ENCODE measurements around the gene MRPL33.

Gene MRPL33

DNA sequence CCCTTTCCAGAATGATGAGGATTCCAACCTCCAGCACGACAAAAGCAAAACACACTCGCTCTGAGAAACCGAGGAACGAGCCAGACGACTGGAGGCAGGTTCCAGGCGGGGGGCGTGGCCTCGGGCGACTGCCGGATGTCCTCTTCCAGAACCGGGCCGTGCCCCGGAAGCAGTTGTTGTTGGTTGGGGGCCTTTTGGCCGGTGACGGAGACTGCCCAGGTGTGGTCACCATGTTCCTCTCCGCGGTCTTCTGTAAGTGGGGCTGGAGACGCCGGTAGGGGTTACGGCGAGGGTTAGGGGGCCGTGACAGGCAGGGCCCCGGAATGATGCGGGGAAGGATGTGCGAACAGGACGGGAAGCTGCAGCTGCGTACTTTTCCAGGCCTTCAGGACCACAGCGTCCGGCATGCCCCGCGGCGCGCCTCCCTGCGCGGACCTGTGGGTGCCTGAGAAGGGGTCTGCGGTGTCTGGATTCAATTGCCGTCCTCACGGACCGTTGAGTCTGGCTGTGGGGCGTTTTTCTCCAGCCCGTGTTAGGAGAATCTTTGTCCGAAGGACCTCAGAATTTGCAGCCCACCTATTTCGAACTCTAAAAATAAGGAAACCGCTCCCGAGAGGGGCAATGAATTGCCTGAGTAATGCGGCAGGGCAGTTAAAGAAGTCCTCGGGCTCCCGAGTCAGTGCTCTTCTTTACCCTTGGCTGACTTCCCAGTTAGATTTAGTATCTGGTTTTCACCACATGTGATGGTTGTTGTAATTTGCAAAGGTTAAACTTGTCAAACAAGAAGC lies at the start of gene MRPL33:
Gene MRPL33, plus strand, starts transcription at position 172 of the 788 bp plus-strand sequence. Its CDS starts 59 bp downstream, at position 231.
- peak; percentile 32 for FAIRE-seq

DNA sequence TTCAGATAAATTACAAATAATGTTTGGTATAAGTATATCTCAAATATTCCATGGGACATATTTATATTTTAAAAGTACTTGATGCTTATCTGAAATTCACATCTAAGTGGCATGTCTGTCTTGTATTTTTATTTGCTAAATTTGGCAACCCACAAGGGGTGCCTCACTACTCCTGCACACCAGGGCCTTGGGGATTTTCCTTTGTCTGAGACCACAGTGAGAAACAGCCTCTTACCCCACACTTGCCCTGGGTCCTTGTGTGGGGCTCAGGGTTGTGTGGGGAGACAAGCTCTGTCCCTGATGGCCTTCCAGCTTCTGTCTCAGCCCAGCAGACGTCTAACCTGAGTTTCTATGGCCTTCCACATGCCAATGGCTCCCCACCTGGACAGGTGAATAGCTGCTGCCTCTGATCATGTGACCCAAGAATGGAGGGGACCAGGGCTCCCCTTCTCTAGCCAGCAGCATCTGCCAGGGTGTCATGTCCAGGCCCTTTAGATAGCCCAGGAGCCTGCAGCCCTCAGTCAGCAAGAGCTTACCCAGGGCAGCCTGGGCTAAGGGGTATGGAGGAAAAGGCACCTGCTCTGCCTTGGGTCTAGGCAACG lies 49.5 kb upstream of the MRPL33 start:
- no peak for DNase-seq (ENCODE audit: low spot score)
- FAIRE-seq = peak; percentile 27

More for the DNA sequence above, at the start of gene MRPL33:
- DNase-seq (ENCODE audit: low spot score) = peak; percentile 99

DNA sequence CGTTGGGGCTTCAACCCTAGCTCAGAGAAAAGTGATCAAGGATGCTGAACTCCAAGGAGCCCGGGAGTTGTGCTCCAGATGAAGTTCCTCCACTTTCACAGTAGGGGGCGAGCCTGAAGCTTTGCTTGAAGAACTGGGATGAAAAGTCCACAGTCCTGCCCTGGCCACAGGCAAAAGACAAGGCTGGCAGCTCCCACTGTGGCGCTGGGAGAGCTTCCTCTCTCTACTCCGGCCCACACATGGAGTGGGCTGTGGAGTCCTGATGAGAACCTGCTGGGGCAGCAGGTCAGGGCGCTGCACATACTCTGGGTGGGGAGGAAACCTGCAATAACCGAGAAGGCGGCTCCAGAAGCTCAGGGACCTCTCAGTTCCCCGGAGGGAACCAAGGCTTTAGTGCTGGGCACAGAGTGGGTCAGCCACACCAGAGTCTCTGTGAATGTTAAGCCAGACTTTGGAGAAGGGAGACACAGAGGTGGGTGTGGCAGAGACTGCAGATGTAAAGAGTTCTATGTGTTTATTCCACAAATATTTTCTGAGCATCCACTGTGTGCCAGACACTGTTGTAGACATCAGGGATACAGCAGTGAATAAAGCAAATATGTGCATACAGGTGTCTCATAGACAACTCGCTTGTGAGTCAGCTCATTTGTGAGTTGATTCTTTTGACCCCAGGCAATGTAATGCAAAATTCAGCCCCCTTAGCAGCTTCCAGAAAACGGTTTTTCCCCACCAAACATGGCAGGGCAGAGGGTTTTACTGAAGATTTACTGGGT lies 48.0 kb upstream of the MRPL33 start:
- FAIRE-seq (no peak), DNase-seq (ENCODE audit: low spot score) (peak; percentile 69)

DNA sequence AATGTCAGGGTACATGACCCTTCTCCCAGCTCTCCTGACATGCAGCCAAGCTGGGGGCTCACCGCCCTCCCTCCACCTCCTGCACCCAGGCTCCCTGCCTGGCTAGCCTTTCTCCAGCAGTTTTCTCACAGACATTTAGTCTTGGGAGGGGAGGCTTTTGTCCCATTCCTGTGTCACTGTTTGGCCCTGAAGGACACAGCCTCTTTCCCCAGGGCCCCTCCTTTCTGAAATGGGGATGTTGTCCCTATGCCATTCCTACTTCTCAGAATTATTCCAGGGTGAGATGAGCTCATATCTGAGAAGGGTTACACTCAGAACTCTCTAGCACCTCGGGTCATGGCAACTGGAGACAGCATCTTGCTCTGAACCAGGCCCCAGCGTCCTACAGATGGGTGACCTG lies 47.3 kb upstream of the MRPL33 start:
- no peak for FAIRE-seq
- no peak for DNase-seq (ENCODE audit: low spot score)

DNA sequence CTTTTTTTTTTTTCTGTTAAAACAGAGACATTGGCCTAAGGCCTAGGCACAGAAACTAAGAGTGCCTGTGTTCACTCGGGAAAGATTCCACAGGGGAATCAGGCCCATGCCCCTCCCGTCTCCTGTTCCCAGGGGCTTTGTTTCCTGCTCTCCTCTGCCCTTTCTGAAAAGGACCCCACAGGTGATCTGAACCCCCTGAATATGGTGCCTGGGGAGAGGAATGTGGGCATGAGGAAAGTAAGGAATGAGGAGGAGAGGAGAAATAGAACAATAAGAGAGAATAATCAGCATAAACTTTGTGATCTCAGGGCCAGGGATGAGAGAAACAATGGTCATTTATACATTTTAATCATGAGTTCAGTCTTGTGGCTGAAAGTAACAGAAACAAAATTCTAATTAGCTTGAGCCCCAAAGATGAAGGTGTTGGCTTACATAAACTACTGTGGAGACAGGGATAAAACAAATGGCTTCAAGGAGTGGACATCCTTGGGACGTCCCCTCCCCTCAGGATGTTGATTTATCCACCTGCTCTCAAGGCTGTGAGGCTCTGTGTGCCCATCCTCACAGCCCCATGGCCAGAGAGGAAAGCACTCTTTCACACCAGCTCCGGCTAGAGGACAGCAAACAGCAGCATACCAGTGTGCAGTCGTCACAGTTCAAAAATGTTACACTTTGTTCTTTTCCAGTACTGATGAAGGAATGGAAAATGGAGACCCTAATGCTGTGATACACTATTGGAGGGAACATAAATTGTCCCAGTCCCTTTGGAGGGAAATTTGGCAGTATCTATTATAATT lies 46.4 kb upstream of the MRPL33 start:
- FAIRE-seq (peak; percentile 5), DNase-seq (ENCODE audit: low spot score) (peak; percentile 39)

DNA sequence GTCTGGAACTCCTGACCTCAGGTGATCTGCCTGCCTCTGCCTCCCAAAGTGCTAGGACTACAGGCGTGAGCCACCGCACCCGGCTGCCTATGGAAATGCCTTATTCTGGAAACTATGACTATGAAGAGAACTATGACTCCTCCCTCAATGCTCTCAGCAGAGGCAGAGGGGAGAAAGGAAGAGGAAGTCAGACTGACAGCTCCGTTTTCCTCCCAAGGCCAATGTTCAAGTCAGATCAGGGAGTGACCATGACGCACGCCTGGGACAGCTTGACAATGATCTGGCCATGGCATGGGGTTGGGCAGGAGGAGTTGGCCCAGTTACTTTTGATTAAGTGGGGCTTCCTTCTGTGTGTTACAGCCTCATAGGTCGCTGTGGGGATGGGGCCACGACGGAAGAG lies 44.3 kb upstream of the MRPL33 start:
- no peak for FAIRE-seq
- DNase-seq (ENCODE audit: low spot score) = no peak

DNA sequence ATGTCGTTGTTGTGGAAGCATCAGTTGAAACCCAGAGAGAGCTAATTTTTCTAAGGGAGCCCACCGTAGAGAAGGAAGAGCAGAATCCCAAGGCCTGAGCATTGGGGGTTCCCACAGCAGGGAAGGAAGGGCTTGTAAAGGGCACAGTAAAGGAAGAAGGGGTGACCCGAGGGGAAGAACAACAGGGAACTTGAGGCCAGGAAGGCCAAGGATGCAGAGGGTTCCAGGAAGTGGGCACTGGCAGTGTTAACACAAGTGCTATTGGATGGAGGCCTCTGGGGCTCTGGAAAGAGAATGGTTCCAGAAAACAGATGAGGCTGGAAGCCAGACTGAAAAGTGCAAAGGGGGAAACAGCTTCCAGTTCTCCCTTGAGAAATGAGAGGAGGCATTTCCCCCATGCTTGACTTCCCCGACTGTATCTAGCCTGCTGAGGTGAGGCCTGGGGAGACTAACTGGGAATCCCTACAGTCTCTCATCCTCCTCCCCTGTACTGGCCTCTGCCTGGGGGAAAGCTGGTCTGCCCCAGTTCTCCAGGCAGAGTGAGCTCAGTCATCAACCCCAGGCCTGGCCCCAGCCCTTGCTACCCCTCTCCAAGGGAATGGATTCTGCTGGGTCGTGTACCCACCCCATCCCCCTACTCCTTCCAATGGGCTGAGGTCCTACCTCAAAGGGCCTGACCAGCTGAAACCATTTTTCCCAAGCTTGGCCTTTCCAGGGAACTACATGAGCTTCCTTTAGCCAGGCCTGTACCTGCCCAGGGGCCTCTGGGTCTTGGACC lies 43.2 kb upstream of the MRPL33 start:
- DNase-seq (ENCODE audit: low spot score) (no peak), FAIRE-seq (no peak)

DNA sequence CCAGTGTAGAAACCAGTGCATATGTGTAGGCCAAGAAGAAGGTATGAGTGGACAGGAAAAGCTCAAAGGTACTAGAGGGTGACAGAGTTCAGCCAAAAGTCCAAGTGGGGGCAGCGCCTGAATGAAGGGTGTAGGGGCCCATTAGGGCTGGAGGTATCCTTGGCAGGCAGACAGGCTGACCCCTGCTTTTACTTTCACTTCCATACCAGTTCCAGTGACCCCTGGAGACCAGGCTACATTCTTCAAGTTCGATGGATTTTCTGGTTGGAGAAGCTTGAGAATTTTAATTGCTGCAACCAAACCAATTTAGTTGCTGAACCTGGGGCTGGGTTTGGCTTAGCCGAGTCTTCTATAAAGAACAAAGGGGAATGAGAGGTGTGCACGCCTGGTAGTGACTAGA lies 42.3 kb upstream of the MRPL33 start:
- FAIRE-seq (no peak), DNase-seq (ENCODE audit: low spot score) (no peak)

DNA sequence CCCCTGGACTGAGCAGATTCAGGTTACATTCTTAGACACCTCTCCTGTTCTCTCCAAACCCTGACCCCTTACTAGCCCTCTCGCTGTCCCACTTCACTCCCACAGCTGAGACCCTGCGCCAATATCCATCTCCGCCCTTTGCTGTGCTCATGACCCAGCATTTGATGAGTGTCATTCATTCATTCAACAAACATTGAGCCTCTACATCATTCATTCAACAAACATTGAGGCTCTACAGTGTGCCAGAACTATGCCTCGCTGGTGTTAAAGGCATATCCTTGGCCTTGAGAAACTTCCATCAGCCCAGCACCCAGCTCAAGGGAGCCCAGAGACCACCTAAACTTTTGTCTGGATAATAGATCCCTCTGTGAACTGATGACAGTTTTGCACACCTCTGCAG lies 41.9 kb upstream of the MRPL33 start:
- DNase-seq (ENCODE audit: low spot score) (no peak), FAIRE-seq (no peak)

DNA sequence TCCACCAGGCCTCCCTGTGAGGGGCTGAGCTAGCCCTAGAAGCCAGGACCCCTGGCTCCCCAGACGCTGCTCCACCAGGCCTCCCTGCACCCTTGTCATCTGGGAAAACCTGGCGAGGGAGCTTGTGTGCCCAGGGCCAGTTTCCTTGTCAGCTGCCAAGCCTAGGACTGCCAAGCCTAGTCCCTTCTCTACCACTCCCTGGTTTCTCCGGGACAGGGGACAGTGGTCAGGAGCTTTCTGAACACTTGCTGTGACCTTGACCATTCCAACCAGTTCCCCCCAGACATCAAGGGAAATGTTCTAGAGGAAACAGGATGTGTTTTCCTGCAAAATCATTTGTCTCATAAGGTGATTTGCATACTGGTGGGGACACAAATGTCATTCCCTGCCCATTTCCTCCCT lies 41.3 kb upstream of the MRPL33 start:
- no peak for FAIRE-seq
- no peak for DNase-seq (ENCODE audit: low spot score)

DNA sequence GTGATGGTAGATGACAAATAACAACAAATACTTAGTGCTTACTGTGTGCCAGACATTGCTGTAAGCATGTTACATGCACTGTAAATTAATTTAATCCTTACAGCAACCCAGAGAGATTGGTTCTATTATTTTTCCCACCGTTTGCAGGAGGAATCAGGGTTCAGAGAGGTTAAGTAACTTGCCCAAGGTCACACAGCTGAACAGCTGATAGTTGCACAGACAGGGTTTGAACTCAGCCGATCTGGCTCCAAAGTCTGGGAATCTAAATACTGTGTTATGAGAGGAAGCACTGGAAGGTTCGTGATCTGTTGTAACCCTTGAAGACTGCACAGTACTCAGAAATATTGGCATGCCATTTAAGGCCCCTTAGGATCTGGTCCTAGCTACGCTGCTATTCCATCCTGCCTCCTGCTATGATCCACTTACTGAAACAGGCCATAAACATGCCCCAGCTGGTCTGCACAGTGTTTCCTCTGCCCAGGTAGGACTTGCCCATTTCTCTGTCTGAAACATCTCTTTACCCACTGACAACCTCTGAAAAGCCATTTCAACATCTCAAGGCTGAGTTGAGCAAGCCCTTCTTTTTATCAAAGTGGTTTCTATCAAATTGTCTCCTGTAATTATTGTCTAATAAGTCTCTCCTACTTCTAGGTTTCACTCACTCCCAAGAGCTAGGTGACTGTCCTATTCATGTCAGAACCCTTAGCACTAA lies 40.4 kb upstream of the MRPL33 start:
- FAIRE-seq (no peak), DNase-seq (ENCODE audit: low spot score) (no peak)

DNA sequence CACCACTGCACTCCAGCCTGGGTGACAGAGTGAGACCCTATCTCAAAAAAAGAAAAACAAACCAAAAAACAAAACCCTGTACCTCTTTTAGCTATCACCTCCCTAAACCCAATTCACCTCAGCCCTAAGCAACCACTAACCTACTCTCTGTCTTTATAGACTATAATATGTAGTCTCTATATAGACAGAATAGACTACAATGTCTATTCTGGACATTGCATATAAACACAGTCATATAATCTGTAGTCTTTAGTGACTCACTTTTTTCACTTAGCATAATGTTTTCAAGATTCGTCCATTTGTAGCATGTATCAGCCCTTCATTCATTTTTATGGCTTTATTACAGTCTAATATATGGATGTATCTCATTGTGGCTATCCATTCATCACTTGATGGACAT lies 37.2 kb upstream of the MRPL33 start:
- DNase-seq (ENCODE audit: low spot score) (no peak), FAIRE-seq (no peak)

DNA sequence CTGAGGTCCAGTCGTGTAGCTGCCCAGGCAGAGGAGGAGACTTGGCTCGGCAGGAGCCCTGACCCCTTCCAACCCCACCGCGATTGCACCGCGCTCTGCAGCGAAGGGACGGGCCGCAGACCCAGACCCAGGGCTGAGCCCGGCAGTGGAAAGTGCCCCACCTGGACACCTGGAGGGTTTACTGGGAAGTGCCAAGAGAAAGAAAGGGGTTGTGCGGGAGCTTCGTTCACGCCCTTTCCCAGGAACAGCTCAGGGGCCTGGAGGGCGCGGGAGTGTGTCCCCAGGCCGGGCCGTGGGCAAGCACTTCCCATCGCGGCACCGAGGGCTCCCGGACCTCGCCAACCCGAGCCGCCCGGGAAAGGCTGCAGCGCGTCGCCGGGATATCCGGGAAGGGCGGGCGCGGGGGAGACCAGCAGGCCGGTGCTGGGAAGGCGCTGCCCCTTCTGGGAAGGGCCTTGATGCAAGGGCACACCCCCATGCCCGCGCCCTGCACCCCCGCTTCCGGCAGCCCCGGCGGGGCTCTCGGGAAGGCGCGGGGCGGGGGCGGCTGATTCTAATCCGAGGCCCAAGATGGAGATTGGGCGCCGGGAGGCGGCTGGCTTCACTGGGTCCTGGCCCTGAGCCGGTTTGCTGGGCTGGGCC lies 36.1 kb upstream of the MRPL33 start:
- FAIRE-seq (no peak), DNase-seq (ENCODE audit: low spot score) (peak; percentile 85)

DNA sequence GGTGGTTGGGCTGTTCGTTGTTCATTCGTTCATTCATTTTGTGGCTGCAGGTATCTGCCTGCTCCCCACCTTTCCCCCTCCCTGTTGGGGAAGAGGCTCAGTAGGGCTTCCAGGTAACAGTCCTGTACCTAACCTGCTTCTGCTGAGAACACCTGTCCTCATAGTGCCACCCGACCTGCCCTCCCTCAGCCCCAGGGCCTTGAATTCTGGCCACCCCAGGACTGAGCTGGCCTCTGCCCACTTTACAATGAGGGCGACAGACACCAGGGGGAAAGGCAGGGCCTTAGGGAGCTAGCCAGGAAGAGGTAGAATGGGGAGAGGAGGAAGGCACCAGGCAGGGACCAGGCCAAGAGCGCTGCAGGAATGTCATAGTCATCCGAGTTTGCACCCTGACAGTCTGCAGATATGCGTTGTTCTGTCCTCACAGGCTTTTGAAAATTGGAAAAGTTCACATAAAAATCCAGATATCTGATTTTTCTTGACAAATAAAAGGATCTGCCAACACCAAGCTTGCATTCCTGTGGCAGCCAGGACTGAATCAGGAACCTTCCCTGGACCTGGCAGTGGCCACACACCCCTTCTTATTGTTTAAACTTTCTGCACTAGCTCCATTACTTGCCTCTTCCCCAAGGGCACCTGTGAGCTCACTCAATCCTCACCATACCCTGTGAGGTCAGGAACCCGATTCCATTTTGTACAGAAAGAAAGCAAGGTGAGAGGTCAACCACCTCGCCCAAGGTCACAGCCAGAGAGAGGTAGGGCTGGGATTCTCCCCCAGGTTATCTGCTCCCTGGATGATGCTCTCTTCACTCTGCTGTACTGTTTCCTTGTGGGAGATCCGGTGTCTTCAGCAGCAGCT lies 35.3 kb upstream of the MRPL33 start:
- FAIRE-seq = no peak
- no peak for DNase-seq (ENCODE audit: low spot score)

DNA sequence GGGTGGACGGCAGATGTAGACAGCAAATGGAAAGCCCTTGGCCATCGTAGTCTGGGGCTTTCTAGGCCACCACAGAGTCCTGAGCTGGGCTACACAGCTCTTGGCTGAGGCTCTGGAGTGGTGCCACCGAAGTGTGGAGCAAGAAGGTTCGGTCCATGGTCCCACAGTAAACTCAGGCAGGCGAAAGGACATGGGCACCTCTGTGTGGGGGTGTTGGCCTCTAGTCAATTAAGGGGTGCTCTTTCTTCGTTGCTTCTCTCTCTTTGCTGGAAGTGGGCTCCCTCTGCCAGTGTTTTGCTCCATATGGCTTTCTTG lies 34.7 kb upstream of the MRPL33 start:
- FAIRE-seq (no peak), DNase-seq (ENCODE audit: low spot score) (no peak)

DNA sequence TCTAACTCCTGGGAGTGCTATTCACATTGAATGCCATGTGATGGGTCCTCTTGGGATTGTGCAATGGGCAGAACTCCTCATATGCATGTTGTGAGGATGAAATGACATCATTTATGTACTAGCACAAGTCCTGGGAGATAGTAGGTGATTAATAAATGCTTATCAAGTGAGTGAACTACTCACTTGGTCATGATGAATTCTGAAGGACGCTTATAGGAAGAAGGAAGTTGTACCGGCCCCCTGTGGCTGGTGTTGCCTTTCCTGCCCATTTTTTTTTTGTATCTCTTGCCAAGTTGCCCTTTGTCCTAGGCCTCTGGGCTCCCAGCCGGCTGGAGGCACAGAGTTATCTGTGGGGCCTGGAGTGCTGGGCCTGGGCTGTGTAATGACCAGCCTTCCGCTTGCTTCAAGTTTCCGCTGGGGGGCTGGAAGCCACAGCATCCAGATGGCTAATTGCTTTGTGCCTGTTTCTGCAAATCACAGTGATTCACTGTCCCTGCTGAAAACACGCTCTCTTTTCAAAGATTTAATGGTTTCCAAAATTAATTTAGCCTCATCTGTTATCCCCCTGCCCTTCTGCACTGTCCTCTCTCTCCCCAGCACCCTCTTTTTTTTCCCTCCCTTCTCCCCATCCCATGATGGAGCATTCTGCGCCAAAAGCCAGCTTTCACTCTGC lies 33.7 kb upstream of the MRPL33 start:
- DNase-seq (ENCODE audit: low spot score) (no peak), FAIRE-seq (no peak)

DNA sequence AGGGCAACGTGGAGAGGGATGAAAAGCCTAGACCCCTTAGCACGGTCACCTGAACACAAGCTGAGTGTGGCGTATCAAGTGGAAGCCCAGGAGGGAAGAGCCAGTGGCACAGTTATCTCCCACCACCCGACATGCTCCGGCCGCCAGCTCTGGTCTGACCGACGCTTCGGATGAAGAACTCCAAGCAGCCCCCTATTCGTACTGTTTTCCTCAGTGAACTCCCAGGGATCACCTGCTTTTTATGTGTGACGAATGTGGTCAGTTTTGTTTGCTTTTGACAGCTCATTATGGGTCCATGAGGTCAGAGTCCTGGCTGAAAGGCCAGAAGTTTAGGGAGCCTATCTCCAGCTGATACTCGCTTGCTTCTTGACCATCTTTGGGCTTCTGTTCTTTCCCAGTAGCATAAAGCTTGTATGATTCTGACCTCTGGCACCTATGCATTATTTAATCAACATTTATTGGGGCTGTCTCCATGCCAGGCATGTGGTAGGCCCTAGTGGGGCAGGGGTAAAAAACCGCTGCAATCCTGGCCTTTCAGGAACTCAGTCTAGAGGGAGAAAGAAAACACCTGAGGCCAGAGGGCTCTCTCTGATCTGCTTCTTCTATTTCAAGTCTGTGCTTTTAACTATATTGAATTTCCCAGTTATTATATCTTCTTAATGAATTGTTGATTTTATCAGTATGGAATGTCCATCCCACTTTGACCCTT lies 33.0 kb upstream of the MRPL33 start:
- DNase-seq (ENCODE audit: low spot score) (no peak), FAIRE-seq (no peak)

DNA sequence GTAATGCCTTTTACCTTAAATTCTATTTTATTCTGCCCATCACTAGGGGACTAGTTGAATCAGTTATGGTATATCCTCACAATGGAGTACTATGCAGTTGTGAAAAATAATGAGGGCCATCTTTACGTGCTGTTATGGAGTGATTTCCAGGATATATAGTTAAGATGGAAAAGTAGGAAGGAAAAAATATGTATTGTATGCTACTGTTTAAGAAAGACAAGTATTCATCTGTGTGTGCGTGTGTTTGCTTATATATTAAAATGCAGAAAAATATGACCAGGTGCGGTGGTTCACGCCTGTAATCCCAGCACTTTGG lies 32.5 kb upstream of the MRPL33 start:
- FAIRE-seq = no peak

More for the DNA sequence above, 32.5 kb upstream of the MRPL33 start:
- DNase-seq (ENCODE audit: low spot score) = no peak

Measured in urothelium cell line (cell line).